ENCODE measurements around the gene CAMTA2. TPM values are rescaled to one million over a fixed set of nuclear protein-coding genes. Genes with fewer than 3 reads are reported as not detected.
A peak's percentile ranks its signal among the peaks of the same experiment; 100 is the strongest.

The CAMTA2 gene
- total and polyA plus RNA-seq, 9 of the 15 experiments (the other 6 are each of a cell fraction or from before 2014, with no cell fraction given), result 0.24 to 25.1 (median 6.3) TPM

- peak in 1 of 2 experiments; percentile 74; a peak in 1 of 4 replicates for TF ChIP-seq KDM4B (IDR thresholded peaks at IDR 0.05; ENCODE audit: borderline replicate concordance in 2 of 2, low read depth in 1 of 2)
- TF ChIP-seq ZNF263 (CRISPR knock-in tag; IDR thresholded peaks at IDR 0.05; ENCODE audit: borderline replicate concordance), result peak; percentile 78; the same call in 1 of the 2 replicates
- 0 out of 2 replicates have a peak, but pooled peaks have one; percentile 3 for TF ChIP-seq CGGBP1 (CRISPR knock-in tag; IDR thresholded peaks at IDR 0.05)
- no peak for TF ChIP-seq TAF7 (tag; IDR thresholded peaks at IDR 0.05)
- TF ChIP-seq UBTF (IDR thresholded peaks at IDR 0.05; ENCODE audit: borderline replicate concordance in 1 of 2, low read depth in 2 of 2, low read length in 2 of 2), result no peak
- peak; percentile 68; the same call in 1 of the 2 replicates for TF ChIP-seq GATAD2B (IDR thresholded peaks at IDR 0.05; ENCODE audit: borderline replicate concordance)
- TF ChIP-seq POLR2G (IDR thresholded peaks at IDR 0.05; ENCODE audit: low read depth, low read length), result peak; percentile 88
- no peak for TF ChIP-seq ZNF121 (CRISPR knock-in tag; conservative IDR thresholded peaks at IDR 0.05)
- peak; percentile 78 for TF ChIP-seq CREB1 (IDR thresholded peaks at IDR 0.05)
- peak; percentile 80 for TF ChIP-seq CREB1 (CRISPR knock-in tag; IDR thresholded peaks at IDR 0.05)
- TF ChIP-seq POLR2A (conservative IDR thresholded peaks at IDR 0.05), result peak; percentile 74
- no peak for TF ChIP-seq CHCHD3 (CRISPR knock-in tag; IDR thresholded peaks at IDR 0.05)
- TF ChIP-seq RBM25 (IDR thresholded peaks at IDR 0.05; ENCODE audit: low read depth, low read length, severe bottlenecking), result peak; percentile 24
- no peak for TF ChIP-seq BRF1 (IDR thresholded peaks at IDR 0.05; ENCODE audit: borderline replicate concordance, extremely low read depth, insufficient read length)
- TF ChIP-seq RBBP5 (IDR thresholded peaks at IDR 0.05; ENCODE audit: borderline replicate concordance, insufficient read depth, low read length, poor library complexity, severe bottlenecking), result peak; percentile 91
- TF ChIP-seq FUS (optimal IDR thresholded peaks at IDR 0.05; ENCODE audit: low read depth, low read length), result peak; percentile 27
- TF ChIP-seq TEAD1 (CRISPR knock-in tag; IDR thresholded peaks at IDR 0.05), result 0 out of 4 replicates have a peak, but pooled peaks have one; percentile 38 to 77
- peak; percentile 61 for TF ChIP-seq KDM5B (IDR thresholded peaks at IDR 0.05; ENCODE audit: insufficient replicate concordance, low read depth, low read length)
- peak; percentile 86 for TF ChIP-seq CTBP1 (IDR thresholded peaks at IDR 0.05; ENCODE audit: borderline replicate concordance)
- TF ChIP-seq RB1 (IDR thresholded peaks at IDR 0.05; ENCODE audit: low read depth), result peak; percentile 82; the same call in 1 of the 2 replicates
- no peak for TF ChIP-seq IRF2 (CRISPR knock-in tag; IDR thresholded peaks at IDR 0.05)
- no peak for TF ChIP-seq ZNF766 (CRISPR knock-in tag; conservative IDR thresholded peaks at IDR 0.05)
- peak; percentile 94 for TF ChIP-seq U2AF1 (optimal IDR thresholded peaks at IDR 0.05; ENCODE audit: low read depth, low read length)
- peak; percentile 87 for TF ChIP-seq CREM (IDR thresholded peaks at IDR 0.05; ENCODE audit: low read depth)
- TF ChIP-seq NCOR1 (IDR thresholded peaks at IDR 0.05), result peak; percentile 47; the same call in 1 of the 2 replicates
These were observed at the start of gene CAMTA2 (continued) for GRCh38 chr17:4986951-4987766.
